CD14-positive monocyte (primary cell): ENCODE data around the gene ARHGAP45. TPM values are rescaled to one million over a fixed set of nuclear protein-coding genes. Genes with fewer than 3 reads are reported as not detected.
A peak's percentile ranks its signal among the peaks of the same experiment; 100 is the strongest.

Source experiments
- DNase-seq, 3 donors: peaks; one replicate each; pipeline ENCODE4 v3.0.0-alpha.2; 2011 to 2022
- H2AFZ ChIP-seq: 2 replicates; pipeline ENCODE4 v1.6.0; 2012; ENCODE audit warnings: mild to moderate bottlenecking, low read depth, low read length, inconsistent platforms; ENCODE audit not compliant: insufficient read depth, poor library complexity, severe bottlenecking
- H3K27ac ChIP-seq, 2 donors: 1 replicate in 1 of 2; 2 replicates in 1 of 2; pipeline ENCODE4 v1.5.1; 2012 to 2013; ENCODE audit warnings: low read length in 2 of 2, control low read depth in 1 of 2, inconsistent platforms in 1 of 2, low read depth in 1 of 2, mild to moderate bottlenecking in 1 of 2
- H3K27me3 ChIP-seq, 2 donors: one replicate each; pipeline versions ENCODE4 v1.6.0 to v1.6.1; 2011 to 2013; ENCODE audit warnings: low read length in 2 of 2; ENCODE audit not compliant: control insufficient read depth in 2 of 2, insufficient read depth in 2 of 2
- H3K36me3 ChIP-seq, 2 donors: replicated peaks in 1 of 2; 1 replicate in 1 of 2; 2 replicates in 1 of 2; pipeline versions ENCODE4 v1.5.1 to v1.6.1; 2012 to 2013; ENCODE audit warnings: low read length in 2 of 2, control low read depth in 1 of 2, inconsistent platforms in 1 of 2, mild to moderate bottlenecking in 1 of 2; ENCODE audit not compliant: insufficient read depth in 2 of 2, control insufficient read depth in 1 of 2
- H3K4me1 ChIP-seq, 2 donors: 1 replicate in 1 of 2; 2 replicates in 1 of 2; pipeline versions ENCODE4 v1.5.1 to v1.6.1; 2012 to 2013; ENCODE audit warnings: low read length in 2 of 2, control low read depth in 1 of 2, inconsistent platforms in 1 of 2, mild to moderate bottlenecking in 1 of 2, moderate library complexity in 1 of 2; ENCODE audit not compliant: insufficient read depth in 2 of 2, control insufficient read depth in 1 of 2
- H3K4me2 ChIP-seq: replicated peaks from 2 replicates; pipeline ENCODE3; 2012; ENCODE audit warnings: low read length, moderate library complexity, mild to moderate bottlenecking; ENCODE audit not compliant: poor library complexity, severe bottlenecking; ENCODE audit errors: extremely low read depth
- H3K4me3 ChIP-seq, 3 experiments: fragments of 200-600 bp in 1 of 3; sonication (generic) in 1 of 3; replicated peaks in 1 of 3; 1 replicate in 2 of 3; 2 replicates in 1 of 3; pipeline ENCODE4 v1.5.1; 2011 to 2013; ENCODE audit warnings: low read length in 3 of 3, mild to moderate bottlenecking in 3 of 3, control low read depth in 2 of 3, low read depth in 2 of 3, inconsistent platforms in 1 of 3, moderate library complexity in 1 of 3
- H3K79me2 ChIP-seq: 2 replicates; pipeline ENCODE4 v1.6.0; 2012; ENCODE audit warnings: mild to moderate bottlenecking, control low read depth, inconsistent platforms, low read length, moderate library complexity; ENCODE audit not compliant: insufficient read depth
- H3K9ac ChIP-seq: 2 replicates; pipeline ENCODE4 v1.6.0; 2017; ENCODE audit warnings: low read length, mild to moderate bottlenecking; ENCODE audit not compliant: insufficient read depth, poor library complexity, severe bottlenecking
- H3K9me3 ChIP-seq, 2 donors: replicated peaks in 1 of 2; 1 replicate in 1 of 2; 2 replicates in 1 of 2; pipeline versions ENCODE4 v1.5.1 to v1.6.1; 2012 to 2013; ENCODE audit warnings: low read length in 2 of 2, control low read depth in 1 of 2; ENCODE audit not compliant: control insufficient read depth in 1 of 2, insufficient read depth in 1 of 2
- H4K20me1 ChIP-seq: 2 replicates; pipeline ENCODE4 v1.6.0; 2012; ENCODE audit warnings: mild to moderate bottlenecking, low read length, control low read depth, moderate library complexity; ENCODE audit not compliant: insufficient read depth
- H3K27ac Mint-ChIP-seq, 7 donors: one replicate each; pipeline ENCODE4 v1.8.0; 2020; ENCODE audit warnings: mild to moderate bottlenecking in 7 of 7, mixed read lengths in 7 of 7, moderate library complexity in 6 of 7, inconsistent platforms in 2 of 7
- H3K27me3 Mint-ChIP-seq, 3 donors: one replicate each; pipeline ENCODE4 v1.8.0; 2021 to 2022; ENCODE audit warnings: low read depth in 3 of 3, mild to moderate bottlenecking in 3 of 3, mixed read lengths in 3 of 3, moderate library complexity in 3 of 3, inconsistent platforms in 1 of 3
- H3K36me3 Mint-ChIP-seq, 2 donors: one replicate each; pipeline ENCODE4 v1.8.0; 2020; ENCODE audit warnings: mixed read lengths in 2 of 2, inconsistent platforms in 1 of 2, mild to moderate bottlenecking in 1 of 2
- H3K4me1 Mint-ChIP-seq: one replicate; pipeline ENCODE4 v1.8.0; 2020; ENCODE audit warnings: mild to moderate bottlenecking, mixed read lengths
- H3K4me3 Mint-ChIP-seq, 2 donors: one replicate each; pipeline ENCODE4 v1.8.0; 2020; ENCODE audit warnings: mild to moderate bottlenecking in 2 of 2, mixed read lengths in 2 of 2, moderate library complexity in 1 of 2
- H3K9me3 Mint-ChIP-seq, 7 donors: one replicate each; pipeline ENCODE4 v1.8.0; 2020 to 2022; ENCODE audit warnings: mixed read lengths in 7 of 7, mild to moderate bottlenecking in 6 of 7, moderate library complexity in 6 of 7, inconsistent platforms in 2 of 7
- WGBS: methylation state at CpG from one replicate; pipeline ENCODE4 v1.1.5; 2013; ENCODE audit warnings: missing lambda C conversion rate; ENCODE audit not compliant: insufficient coverage; 5-methylcytosine and 5-hydroxymethylcytosine counted together
- intact Hi-C, 2 donors: fragments of 100-400 bp; cut with micrococcal nuclease; formaldehyde crosslinking; loops; one replicate each; pipeline versions ENCODE4 v1.15.0 to v1.15.1; 2023
- polyA plus RNA-seq, 3 donors: library from polyadenylated mRNA; depleted of rRNA in 1 of 3; unstranded in 2 of 3; stranded (reverse) in 1 of 3; fragments of 300-500 nt in 2 of 3; fragments of >200 nt in 1 of 3; fragmentation: Illumina TruSeq in 2 of 3; gene quantifications; 1 replicate in 2 of 3; 2 replicates in 1 of 3; pipeline ENCODE4 v1.2.3, GENCODE V29; 2012 to 2021
- TF ChIP-seq, protein P1 (sequence below): fragments of 200-600 bp; IDR thresholded peaks from one replicate; pipeline ENCODE4 v1.8.0; 2022; ENCODE audit warnings: antibody characterized with exemption, mild to moderate bottlenecking

Gene ARHGAP45
- polyA plus RNA-seq, 3 donors, result 108 to 308 (median 137) TPM

- Histone ChIP-seq H3K4me2 (peak overlapping the region; percentile 87), H2AFZ (peak overlapping the region; percentile 55), H3K9ac (peak overlapping the region; percentile 29), H3K79me2 (peaks cover 34% of the 10 kb centered on the region), H3K4me1 (peaks cover 49 to 55% of the 10 kb centered on the region in 2 donors), H4K20me1 (peaks cover 33% of the 10 kb centered on the region), H3K4me3 (peak overlapping the region; percentile 51 to 92 (median 73)), H3K36me3 (peaks cover 31 to 37% of the 10 kb centered on the region in 2 donors), H3K9me3 (no peaks in the 10 kb centered on the region), H3K27me3 (no peaks in the 10 kb centered on the region), H3K27ac (peak overlapping the region in 1 of 2 donors; percentile 79)
- Mint-ChIP-seq H3K27ac (peak overlapping the region in 5 of 7 donors; percentile 10 to 97 (median 84)), H3K36me3 (peaks cover 29 to 46% of the 10 kb centered on the region in 2 donors), H3K27me3 (peaks cover 0 to 1% (median 1%) of the 10 kb centered on the region in 3 donors), H3K4me3 (peak overlapping the region; percentile 89 to 98), H3K9me3 (peaks cover 0 to 4% (median 0%) of the 10 kb centered on the region in 7 donors), H3K4me1 (peaks cover 49% of the 10 kb centered on the region)
- TF ChIP-seq, protein P1, sequence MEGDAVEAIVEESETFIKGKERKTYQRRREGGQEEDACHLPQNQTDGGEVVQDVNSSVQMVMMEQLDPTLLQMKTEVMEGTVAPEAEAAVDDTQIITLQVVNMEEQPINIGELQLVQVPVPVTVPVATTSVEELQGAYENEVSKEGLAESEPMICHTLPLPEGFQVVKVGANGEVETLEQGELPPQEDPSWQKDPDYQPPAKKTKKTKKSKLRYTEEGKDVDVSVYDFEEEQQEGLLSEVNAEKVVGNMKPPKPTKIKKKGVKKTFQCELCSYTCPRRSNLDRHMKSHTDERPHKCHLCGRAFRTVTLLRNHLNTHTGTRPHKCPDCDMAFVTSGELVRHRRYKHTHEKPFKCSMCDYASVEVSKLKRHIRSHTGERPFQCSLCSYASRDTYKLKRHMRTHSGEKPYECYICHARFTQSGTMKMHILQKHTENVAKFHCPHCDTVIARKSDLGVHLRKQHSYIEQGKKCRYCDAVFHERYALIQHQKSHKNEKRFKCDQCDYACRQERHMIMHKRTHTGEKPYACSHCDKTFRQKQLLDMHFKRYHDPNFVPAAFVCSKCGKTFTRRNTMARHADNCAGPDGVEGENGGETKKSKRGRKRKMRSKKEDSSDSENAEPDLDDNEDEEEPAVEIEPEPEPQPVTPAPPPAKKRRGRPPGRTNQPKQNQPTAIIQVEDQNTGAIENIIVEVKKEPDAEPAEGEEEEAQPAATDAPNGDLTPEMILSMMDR, result no peak
- WGBS, result 54% methylated on average over 23 of the region's 26 CpGs
- DNase-seq, result no peak
- intact Hi-C loops, result loop anchor here in 1 of 2 donors (2.0 to 5.0 kb wide), 2 partner anchors 21 to 36 kb away; partner anchors contain the start of genes RNU6-2 and TMEM259
Observed at GRCh38 chr19:1041272-1041834, 25.6 kb upstream of the ARHGAP45 start.

GRCh38 chr19:1041835-1042685, 24.9 kb upstream of the ARHGAP45 start:
- Mint-ChIP-seq H3K27me3 (peaks cover 0 to 1% (median 1%) of the 10 kb centered on the region in 3 donors), H3K9me3 (peaks cover 0 to 4% (median 0%) of the 10 kb centered on the region in 7 donors), H3K4me1 (peaks cover 43% of the 10 kb centered on the region), H3K36me3 (peaks cover 28 to 40% of the 10 kb centered on the region in 2 donors), H3K27ac (no peak overlapping the region), H3K4me3 (no peak overlapping the region)
- Histone ChIP-seq H3K4me2 (peak overlapping the region; percentile 87), H3K9me3 (no peaks in the 10 kb centered on the region), H3K27ac (no peak overlapping the region), H2AFZ (no peak overlapping the region), H3K4me3 (no peak overlapping the region), H4K20me1 (peaks cover 37% of the 10 kb centered on the region), H3K79me2 (peaks cover 32% of the 10 kb centered on the region), H3K9ac (no peak overlapping the region), H3K36me3 (peaks cover 34 to 42% of the 10 kb centered on the region in 2 donors), H3K27me3 (no peaks in the 10 kb centered on the region), H3K4me1 (peaks cover 46 to 58% of the 10 kb centered on the region in 2 donors)
- intact Hi-C loops, result loop anchor here in 1 of 2 donors (2.0 to 5.0 kb wide), 2 partner anchors 21 to 35 kb away; partner anchors contain the start of genes RNU6-2 and TMEM259
- WGBS, result 92% methylated on average over 43 of the region's 43 CpGs
- TF ChIP-seq, protein P1, result no peak
- DNase-seq, result no peak
